Mesendoderm (in vitro differentiated cells): ENCODE measurements around the gene RAB11A.

Source experiments
- DNase-seq: peaks from one replicate; pipeline ENCODE4 v3.0.0; 2013
- H2AK5ac ChIP-seq: 2 replicates; pipeline ENCODE4 v1.6.1; 2013; ENCODE audit warnings: low read length, inconsistent platforms
- H2BK120ac ChIP-seq: 2 replicates; pipeline ENCODE4 v1.6.1; 2013; ENCODE audit warnings: low read depth, mild to moderate bottlenecking, low read length, moderate library complexity, mixed read lengths
- H2BK15ac ChIP-seq: replicated peaks from 2 replicates; pipeline ENCODE4 v1.6.1; 2013; ENCODE audit warnings: low read depth, mild to moderate bottlenecking, moderate library complexity
- H2BK5ac ChIP-seq: 2 replicates; pipeline ENCODE4 v1.6.1; 2013; ENCODE audit warnings: low read length, inconsistent platforms
- H3K18ac ChIP-seq: 2 replicates; pipeline ENCODE4 v1.6.1; 2013; ENCODE audit warnings: mild to moderate bottlenecking, low read length, mixed read lengths
- H3K23ac ChIP-seq: one replicate; pipeline ENCODE4 v1.6.1; 2013; ENCODE audit warnings: low read length
- H3K27ac ChIP-seq: 2 replicates; pipeline ENCODE4 v1.5.1; 2013; ENCODE audit warnings: low read depth, mild to moderate bottlenecking, inconsistent platforms, low read length, moderate library complexity
- H3K27me3 ChIP-seq: 2 replicates; pipeline ENCODE4 v1.6.1; 2013; ENCODE audit warnings: low read length, control low read depth, mild to moderate bottlenecking, inconsistent platforms; ENCODE audit not compliant: insufficient read depth, poor library complexity
- H3K36me3 ChIP-seq: 2 replicates; pipeline ENCODE4 v1.6.1; 2013; ENCODE audit warnings: low read length, inconsistent platforms; ENCODE audit not compliant: control insufficient read depth, insufficient read depth
- H3K4ac ChIP-seq: one replicate; pipeline ENCODE4 v1.6.1; 2013; ENCODE audit warnings: low read depth, mild to moderate bottlenecking, low read length, moderate library complexity
- H3K4me1 ChIP-seq: 2 replicates; pipeline ENCODE4 v1.6.1; 2013; ENCODE audit warnings: low read depth, low read length, inconsistent platforms; ENCODE audit not compliant: control insufficient read depth
- H3K4me2 ChIP-seq: 2 replicates; pipeline ENCODE4 v1.6.1; 2013; ENCODE audit warnings: low read length
- H3K4me3 ChIP-seq: 2 replicates; pipeline ENCODE4 v1.5.1; 2013; ENCODE audit warnings: mild to moderate bottlenecking, low read length
- H3K56ac ChIP-seq: one replicate; pipeline ENCODE4 v1.6.1; 2013; ENCODE audit warnings: low read length
- H3K79me1 ChIP-seq: 2 replicates; pipeline ENCODE4 v1.6.1; 2013; ENCODE audit warnings: low read length, inconsistent platforms
- H3K79me2 ChIP-seq: 2 replicates; pipeline ENCODE4 v1.6.1; 2013; ENCODE audit warnings: mild to moderate bottlenecking, low read length; ENCODE audit not compliant: control insufficient read depth, insufficient read depth
- H3K9ac ChIP-seq: 2 replicates; pipeline ENCODE4 v1.6.1; 2013; ENCODE audit warnings: low read length, inconsistent platforms
- H4K5ac ChIP-seq: one replicate; pipeline ENCODE4 v1.6.1; 2013; ENCODE audit warnings: low read length
- H4K8ac ChIP-seq: one replicate; pipeline ENCODE4 v1.6.1; 2013; ENCODE audit warnings: low read depth, mild to moderate bottlenecking, control low read depth, low read length, moderate library complexity
- WGBS: extraction: QIAGEN DNeasy Blood & Tissue Kit; methylation state at CpG from one replicate; pipeline ENCODE4 v1.1.7; 2013; ENCODE audit warnings: low lambda C conversion rate, missing lambda C conversion rate; ENCODE audit not compliant: insufficient coverage; ENCODE audit errors: extremely low coverage; 5-methylcytosine and 5-hydroxymethylcytosine counted together

RAB11A gene

GRCh38 chr15:65906396-65906795 is 37.1 kb downstream of the RAB11A start:
- H3K9ac ChIP-seq = no peak overlapping the region
- no peak overlapping the region for H2AK5ac ChIP-seq
- DNase-seq = peak; percentile 67
- no peaks in the 10 kb centered on the region for H3K79me1 ChIP-seq
- no peak overlapping the region for H4K8ac ChIP-seq
- no peak overlapping the region for H2BK15ac ChIP-seq
- no CpG with 5 or more reads among the region's 1 CpG for WGBS
- H3K27ac ChIP-seq = no peak overlapping the region
- no peak overlapping the region for H3K56ac ChIP-seq
- H3K27me3 ChIP-seq = no peaks in the 10 kb centered on the region
- H3K4ac ChIP-seq = no peak overlapping the region
- H3K79me2 ChIP-seq = no peaks in the 10 kb centered on the region
- H3K4me1 ChIP-seq = no peaks in the 10 kb centered on the region
- H4K5ac ChIP-seq = no peak overlapping the region
- no peak overlapping the region for H2BK5ac ChIP-seq
- H3K4me3 ChIP-seq = no peak overlapping the region
- no peak overlapping the region for H3K4me2 ChIP-seq
- no peak overlapping the region for H2BK120ac ChIP-seq
- no peak overlapping the region for H3K23ac ChIP-seq
- peaks cover 2% of the 10 kb centered on the region for H3K36me3 ChIP-seq
- H3K18ac ChIP-seq = no peak overlapping the region

DNA sequence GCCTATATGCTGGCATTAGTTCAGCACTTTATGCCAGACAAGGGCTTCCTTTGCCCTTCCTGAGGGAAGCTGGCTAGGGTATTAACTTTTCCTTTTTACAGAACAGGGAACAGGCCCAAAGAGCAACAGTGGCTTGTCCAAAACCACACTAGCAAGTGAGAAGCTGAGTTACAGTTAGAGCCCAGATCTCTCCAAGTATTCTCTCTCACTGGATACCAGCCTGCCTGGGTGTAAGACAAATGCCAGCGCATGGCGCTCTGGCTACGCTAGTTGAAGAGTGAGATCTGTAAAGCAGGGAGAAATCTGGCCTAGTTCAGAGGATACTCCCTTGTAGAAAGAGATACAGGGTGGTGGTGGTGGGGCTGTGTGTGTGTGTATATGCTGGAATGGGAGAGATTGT is 38.4 kb downstream of the RAB11A start:
- H2AK5ac ChIP-seq = no peak overlapping the region
- no peaks in the 10 kb centered on the region for H3K27me3 ChIP-seq
- WGBS = no CpG with 5 or more reads among the region's 3 CpGs
- H4K5ac ChIP-seq = no peak overlapping the region
- H3K23ac ChIP-seq = no peak overlapping the region
- H3K79me2 ChIP-seq = no peaks in the 10 kb centered on the region
- H3K4me3 ChIP-seq = no peak overlapping the region
- no peak overlapping the region for H2BK15ac ChIP-seq
- H2BK120ac ChIP-seq = no peak overlapping the region
- H3K4ac ChIP-seq = no peak overlapping the region
- no peak overlapping the region for H3K9ac ChIP-seq
- H3K79me1 ChIP-seq = no peaks in the 10 kb centered on the region
- no peak overlapping the region for H3K4me2 ChIP-seq
- no peak overlapping the region for H4K8ac ChIP-seq
- no peak overlapping the region for H2BK5ac ChIP-seq
- peaks cover 2% of the 10 kb centered on the region for H3K36me3 ChIP-seq
- no peak overlapping the region for H3K18ac ChIP-seq
- H3K4me1 ChIP-seq = no peaks in the 10 kb centered on the region
- no peak for DNase-seq
- no peak overlapping the region for H3K27ac ChIP-seq
- no peak overlapping the region for H3K56ac ChIP-seq

DNA sequence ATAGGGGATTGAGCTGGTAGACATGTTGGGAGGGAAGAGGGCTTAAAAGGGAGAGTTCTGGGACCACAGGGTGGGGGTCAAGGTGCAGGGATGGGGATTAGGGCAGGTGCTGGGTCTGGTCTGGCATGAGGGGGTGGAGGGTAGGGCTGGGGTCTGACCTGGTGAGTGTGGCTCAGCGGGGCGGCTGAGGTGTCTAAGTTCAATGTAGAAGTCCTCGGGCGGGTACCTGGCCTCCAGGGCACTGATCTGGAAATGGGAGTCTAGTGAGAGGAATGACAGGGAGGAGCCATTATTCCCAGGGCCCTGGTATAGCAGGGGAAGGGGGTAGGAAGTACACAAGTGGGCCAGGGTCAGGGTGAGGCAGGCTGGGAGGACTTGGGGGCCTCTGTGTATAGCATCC is 39.6 kb downstream of the RAB11A start:
- H3K4me2 ChIP-seq = no peak overlapping the region
- no peak overlapping the region for H2BK120ac ChIP-seq
- no peak overlapping the region for H3K9ac ChIP-seq
- no peak overlapping the region for H3K18ac ChIP-seq
- H3K79me1 ChIP-seq = no peaks in the 10 kb centered on the region
- no peak overlapping the region for H2BK5ac ChIP-seq
- H3K79me2 ChIP-seq = no peaks in the 10 kb centered on the region
- no peak overlapping the region for H4K5ac ChIP-seq
- no peaks in the 10 kb centered on the region for H3K4me1 ChIP-seq
- no peak overlapping the region for H2BK15ac ChIP-seq
- peaks cover 2% of the 10 kb centered on the region for H3K36me3 ChIP-seq
- H3K27me3 ChIP-seq = no peaks in the 10 kb centered on the region
- H3K4ac ChIP-seq = no peak overlapping the region
- H3K27ac ChIP-seq = no peak overlapping the region
- no peak overlapping the region for H4K8ac ChIP-seq
- no peak overlapping the region for H3K56ac ChIP-seq
- no peak overlapping the region for H3K23ac ChIP-seq
- WGBS = no CpG with 5 or more reads among the region's 4 CpGs
- no peak for DNase-seq
- H3K4me3 ChIP-seq = no peak overlapping the region
- no peak overlapping the region for H2AK5ac ChIP-seq

DNA sequence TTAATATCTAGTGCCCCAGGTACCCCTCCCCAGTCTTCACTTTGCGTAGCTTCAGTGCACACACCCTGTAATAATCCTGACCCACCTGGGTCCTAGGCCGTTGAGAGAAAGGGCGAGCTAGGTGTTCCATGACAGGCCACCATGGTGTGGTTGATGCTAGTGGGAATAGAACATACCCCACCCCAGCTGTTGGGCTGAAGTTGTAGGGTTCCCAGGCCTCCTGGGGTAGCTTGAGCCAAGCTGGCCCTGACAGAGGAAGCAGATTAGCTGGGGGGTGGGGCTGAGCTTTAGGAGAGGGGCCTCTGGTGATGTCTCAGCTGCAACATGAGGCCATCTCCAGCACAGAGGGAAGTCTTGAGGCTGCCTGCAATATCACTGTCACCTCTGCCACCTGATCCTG is 40.5 kb downstream of the RAB11A start:
- Histone ChIP-seq H3K23ac (no peak overlapping the region), H2BK120ac (no peak overlapping the region), H2AK5ac (no peak overlapping the region), H3K27ac (no peak overlapping the region), H4K8ac (no peak overlapping the region), H3K79me1 (no peaks in the 10 kb centered on the region), H3K27me3 (no peaks in the 10 kb centered on the region), H3K18ac (no peak overlapping the region), H4K5ac (no peak overlapping the region), H3K4ac (no peak overlapping the region), H2BK15ac (no peak overlapping the region), H3K36me3 (peaks cover 2% of the 10 kb centered on the region), H3K9ac (no peak overlapping the region), H2BK5ac (no peak overlapping the region), H3K4me1 (no peaks in the 10 kb centered on the region), H3K56ac (no peak overlapping the region), H3K4me2 (no peak overlapping the region), H3K79me2 (no peaks in the 10 kb centered on the region), H3K4me3 (no peak overlapping the region)
- WGBS = no CpG with 5 or more reads among the region's 3 CpGs
- DNase-seq = peak; percentile 13

DNA sequence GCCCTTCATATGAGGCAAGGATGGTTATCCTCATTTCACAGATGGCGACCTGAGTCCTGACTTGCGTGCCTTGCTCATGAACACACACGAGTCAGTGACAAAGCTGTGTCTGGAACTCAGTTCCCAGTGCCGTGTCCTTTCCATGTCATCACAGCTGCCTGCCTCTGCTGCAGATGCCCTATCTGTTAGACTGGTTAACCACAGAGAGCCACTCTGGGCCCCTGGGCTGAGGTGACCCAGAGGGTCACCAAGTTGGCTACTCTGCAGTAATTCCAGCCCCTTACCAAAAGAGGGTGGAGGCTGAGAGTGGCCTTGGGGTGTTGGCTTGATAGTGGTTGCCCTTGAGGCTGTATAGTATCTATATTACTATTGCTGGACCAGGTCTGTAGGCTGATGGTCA is 41.0 kb downstream of the RAB11A start:
- H3K27ac ChIP-seq = no peak overlapping the region
- H4K8ac ChIP-seq = no peak overlapping the region
- DNase-seq = no peak
- H2BK120ac ChIP-seq = no peak overlapping the region
- no peak overlapping the region for H2BK5ac ChIP-seq
- H3K23ac ChIP-seq = no peak overlapping the region
- no peak overlapping the region for H3K9ac ChIP-seq
- H3K79me1 ChIP-seq = no peaks in the 10 kb centered on the region
- H3K56ac ChIP-seq = no peak overlapping the region
- no peak overlapping the region for H3K4me2 ChIP-seq
- peaks cover 2% of the 10 kb centered on the region for H3K36me3 ChIP-seq
- H3K4me3 ChIP-seq = no peak overlapping the region
- H3K27me3 ChIP-seq = no peaks in the 10 kb centered on the region
- H2AK5ac ChIP-seq = no peak overlapping the region
- H2BK15ac ChIP-seq = no peak overlapping the region
- no CpG with 5 or more reads among the region's 4 CpGs for WGBS
- H3K18ac ChIP-seq = no peak overlapping the region
- no peak overlapping the region for H4K5ac ChIP-seq
- H3K4me1 ChIP-seq = no peaks in the 10 kb centered on the region
- H3K4ac ChIP-seq = no peak overlapping the region
- H3K79me2 ChIP-seq = no peaks in the 10 kb centered on the region

- H3K79me1 ChIP-seq = no peaks in the 10 kb centered on the region
- H3K23ac ChIP-seq = no peak overlapping the region
- no peaks in the 10 kb centered on the region for H3K79me2 ChIP-seq
- no peak overlapping the region for H4K5ac ChIP-seq
- H3K4ac ChIP-seq = no peak overlapping the region
- no peak overlapping the region for H3K56ac ChIP-seq
- H2BK15ac ChIP-seq = no peak overlapping the region
- no peak overlapping the region for H3K9ac ChIP-seq
- WGBS = no CpG with 5 or more reads among the region's 2 CpGs
- no peak overlapping the region for H2AK5ac ChIP-seq
- no peak overlapping the region for H2BK5ac ChIP-seq
- H3K4me1 ChIP-seq = no peaks in the 10 kb centered on the region
- H4K8ac ChIP-seq = no peak overlapping the region
- no peak overlapping the region for H3K18ac ChIP-seq
- no peaks in the 10 kb centered on the region for H3K27me3 ChIP-seq
- H3K27ac ChIP-seq = no peak overlapping the region
- no peak overlapping the region for H3K4me3 ChIP-seq
- DNase-seq = no peak
- peaks cover 2% of the 10 kb centered on the region for H3K36me3 ChIP-seq
- no peak overlapping the region for H2BK120ac ChIP-seq
- no peak overlapping the region for H3K4me2 ChIP-seq
Observed at GRCh38 chr15:65912235-65912634, 42.9 kb downstream of the RAB11A start.
